22Rv1 (cell line): ENCODE measurements around the gene OR52A5.

ENCODE experiments used
- CTCF ChIP-seq: fragments of 450-650 bp; IDR thresholded peaks from 2 replicates; pipeline ENCODE4 v1.5.1; 2017; ENCODE audit warnings: mild to moderate bottlenecking
- ZFX ChIP-seq: fragments of 450-650 bp; IDR thresholded peaks from 2 replicates; pipeline ENCODE4 v1.6.1; 2017; ENCODE audit warnings: antibody characterized with exemption, borderline replicate concordance

GRCh38 chr11:5123802-5124521, 14.2 kb downstream of the OR52A5 start:
- TF ChIP-seq CTCF (peak; percentile 83), ZFX (no peak)
